Stimulated activated CD4-positive, alpha-beta T cell treated with anti-CD3 and anti-CD28 coated beads, TNF-alpha, amount 100 ng/mL, for 48 hours (primary cell): ENCODE measurements around the gene MGA.

Source experiments
- DNase-seq, 3 donors: peaks; one replicate each; pipeline ENCODE4 v3.0.0-alpha.2; 2020; ENCODE audit warnings: low read depth in 3 of 3

Gene MGA

DNA sequence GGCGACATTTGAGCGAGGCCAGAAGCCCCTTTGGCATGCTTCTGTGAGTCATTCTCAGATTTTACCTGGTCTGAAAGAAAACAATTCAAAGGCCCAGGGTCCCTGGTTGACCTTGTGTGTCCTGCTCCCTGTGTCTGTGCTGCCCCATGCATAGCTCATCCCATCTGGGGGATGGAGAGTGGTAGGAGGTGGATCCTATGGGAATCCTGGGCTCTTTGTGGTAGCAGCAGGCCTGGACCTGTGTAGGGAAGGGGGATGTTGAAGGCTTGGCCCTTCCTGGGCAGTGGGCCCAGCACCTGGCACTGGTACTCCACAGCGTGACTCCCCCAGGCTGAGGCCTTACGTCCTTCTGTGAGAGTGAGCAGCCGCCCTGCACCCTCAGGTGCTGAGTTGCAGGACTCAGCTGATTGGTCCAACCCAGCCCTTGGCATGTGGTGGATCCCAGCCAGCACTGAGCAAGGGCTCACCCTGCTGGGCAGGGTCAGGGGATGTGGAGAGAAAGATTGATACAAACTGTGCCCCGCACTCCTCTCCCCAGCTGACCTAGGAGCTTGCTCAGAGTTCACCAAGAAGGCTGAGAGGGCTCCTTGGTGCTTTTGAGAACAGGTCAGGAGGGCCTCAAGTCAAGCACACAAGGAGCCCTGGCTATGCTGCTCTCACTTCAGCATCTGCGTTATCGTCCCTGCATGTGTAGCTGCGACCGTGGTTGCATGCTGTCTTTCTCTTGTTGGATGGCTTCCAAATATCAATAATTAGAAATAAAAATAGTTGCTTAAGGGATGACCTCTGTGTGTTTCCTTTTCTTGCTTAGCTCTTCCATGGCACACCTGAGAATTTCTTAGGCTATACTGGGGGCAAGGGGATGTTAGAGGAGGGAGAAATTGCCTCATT lies 146.3 kb downstream of the MGA start:
- no peak for DNase-seq

DNA sequence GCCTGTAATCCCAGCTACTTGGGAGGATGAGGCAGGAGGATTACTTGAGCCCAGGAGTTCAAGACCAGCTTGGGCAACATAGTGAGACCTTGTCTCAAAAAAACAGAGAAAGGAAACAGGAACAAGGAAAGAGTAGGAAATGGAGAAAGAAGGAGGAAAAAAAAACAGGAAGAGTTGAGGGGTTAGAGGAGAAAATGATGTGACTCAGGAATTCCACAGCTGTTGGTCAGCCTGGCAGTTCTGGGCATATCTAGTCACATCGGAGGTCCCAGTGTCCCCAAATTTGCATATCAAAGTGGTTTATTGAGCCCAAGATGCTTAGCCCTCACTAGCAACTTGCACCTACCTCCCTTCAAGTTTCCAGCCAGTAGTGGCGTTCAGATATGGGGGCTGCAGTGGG lies 148.9 kb downstream of the MGA start:
- no peak for DNase-seq

DNA sequence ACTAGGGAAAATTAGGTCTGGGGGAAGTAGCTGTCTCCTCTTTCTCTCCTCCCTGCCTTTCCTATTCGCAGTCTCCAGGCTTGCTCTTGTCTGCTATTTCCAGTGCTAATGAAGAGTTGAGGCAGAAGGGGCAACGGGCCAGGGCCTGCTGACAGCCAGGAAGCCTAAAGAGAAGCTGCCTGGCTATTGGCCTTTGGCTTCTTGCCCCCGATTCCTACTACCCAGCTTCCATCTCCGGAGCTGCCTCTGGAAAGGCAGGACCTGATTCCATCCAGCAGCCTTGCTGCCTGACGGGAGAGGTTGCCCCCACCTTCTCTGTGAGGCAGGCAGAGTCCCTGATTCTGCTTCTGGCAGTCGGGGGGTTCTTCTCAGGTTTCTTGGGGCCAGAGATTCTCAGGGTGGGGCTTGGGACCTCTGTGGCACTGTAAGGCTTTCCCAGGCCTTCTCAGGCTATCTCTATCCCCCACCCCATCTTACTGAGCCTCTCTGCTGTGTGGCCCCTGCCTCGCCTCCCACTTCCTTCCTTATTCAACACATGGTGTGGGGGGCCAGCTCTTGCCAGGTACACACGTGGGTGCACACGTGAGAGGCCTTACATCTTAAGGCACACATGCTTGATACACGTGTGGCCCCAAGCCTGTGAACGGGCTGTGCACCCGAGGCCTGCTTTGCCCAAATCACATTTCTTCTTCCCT lies 149.5 kb downstream of the MGA start:
- no peak for DNase-seq

DNA sequence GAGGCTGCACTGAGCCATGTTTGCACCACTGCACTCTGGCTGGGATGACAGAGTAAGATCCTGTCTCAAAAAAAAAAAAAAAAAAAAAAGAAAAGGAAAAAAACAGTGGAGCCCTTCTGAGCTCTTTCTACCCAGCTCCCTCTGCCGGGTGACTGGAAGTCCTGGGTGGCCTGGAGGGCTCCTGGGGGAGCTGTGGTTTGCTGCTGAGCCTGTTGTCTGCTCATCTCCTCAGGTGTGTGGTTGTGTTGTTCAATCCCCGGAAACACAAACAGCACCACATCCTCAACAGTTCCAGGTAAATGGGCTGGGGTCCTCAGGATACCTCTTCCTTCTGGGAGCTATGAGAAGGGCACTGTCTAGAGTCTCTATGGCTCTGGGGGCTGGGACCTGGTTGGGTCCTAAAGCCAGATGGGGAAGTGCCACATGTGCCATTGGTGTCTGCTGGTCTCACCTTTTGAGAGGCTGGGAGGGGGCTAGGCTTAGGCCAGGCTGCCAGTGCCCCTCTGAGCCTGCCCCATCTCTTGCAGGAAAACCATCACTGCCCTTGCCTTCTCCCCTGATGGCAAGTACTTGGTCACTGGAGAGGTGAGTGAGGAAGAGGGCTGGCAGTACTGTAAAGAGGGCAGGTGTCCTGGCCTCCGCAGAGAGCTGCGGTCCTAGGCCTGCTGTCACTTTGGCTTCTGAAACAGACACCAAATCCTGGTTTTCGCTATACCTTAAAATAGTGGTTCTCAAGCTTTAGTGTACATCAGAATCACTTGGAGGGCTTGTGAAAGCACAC lies 150.6 kb downstream of the MGA start:
- DNase-seq, result no peak

DNA sequence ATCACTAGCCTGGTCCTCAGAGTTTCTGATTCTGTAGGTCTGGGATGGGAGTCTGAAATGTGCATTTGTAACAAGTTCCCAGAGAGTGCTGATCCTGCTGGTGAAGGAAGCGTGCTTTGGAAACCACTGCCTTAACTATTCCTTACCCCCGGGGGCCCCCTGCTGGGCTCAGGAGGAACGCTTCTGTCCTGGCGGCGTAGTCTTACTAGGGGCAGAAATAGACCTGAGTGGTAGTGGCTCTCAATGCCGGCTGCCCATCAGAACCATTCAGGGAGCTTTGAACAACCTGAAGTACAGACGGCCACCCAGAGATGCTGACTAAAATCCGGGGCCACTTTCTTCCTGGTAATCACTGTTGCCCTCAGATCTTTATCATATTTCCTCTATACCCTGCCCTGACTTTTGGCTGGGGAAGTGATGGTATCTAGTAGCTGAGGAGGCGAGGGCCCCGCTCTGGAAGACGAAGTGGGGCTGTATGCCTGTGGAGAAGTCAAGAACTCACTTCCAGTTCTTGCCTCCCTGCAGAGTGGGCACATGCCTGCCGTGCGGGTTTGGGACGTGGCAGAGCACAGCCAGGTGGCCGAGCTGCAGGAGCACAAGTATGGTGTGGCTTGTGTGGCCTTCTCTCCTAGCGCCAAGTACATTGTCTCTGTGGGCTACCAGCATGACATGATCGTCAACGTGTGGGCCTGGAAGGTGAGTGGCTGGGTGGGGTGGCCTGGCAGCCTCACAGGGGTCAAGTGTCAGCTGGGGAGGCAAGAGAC lies 151.4 kb downstream of the MGA start:
- DNase-seq, result peak; percentile 51 to 58 (median 55)

DNA sequence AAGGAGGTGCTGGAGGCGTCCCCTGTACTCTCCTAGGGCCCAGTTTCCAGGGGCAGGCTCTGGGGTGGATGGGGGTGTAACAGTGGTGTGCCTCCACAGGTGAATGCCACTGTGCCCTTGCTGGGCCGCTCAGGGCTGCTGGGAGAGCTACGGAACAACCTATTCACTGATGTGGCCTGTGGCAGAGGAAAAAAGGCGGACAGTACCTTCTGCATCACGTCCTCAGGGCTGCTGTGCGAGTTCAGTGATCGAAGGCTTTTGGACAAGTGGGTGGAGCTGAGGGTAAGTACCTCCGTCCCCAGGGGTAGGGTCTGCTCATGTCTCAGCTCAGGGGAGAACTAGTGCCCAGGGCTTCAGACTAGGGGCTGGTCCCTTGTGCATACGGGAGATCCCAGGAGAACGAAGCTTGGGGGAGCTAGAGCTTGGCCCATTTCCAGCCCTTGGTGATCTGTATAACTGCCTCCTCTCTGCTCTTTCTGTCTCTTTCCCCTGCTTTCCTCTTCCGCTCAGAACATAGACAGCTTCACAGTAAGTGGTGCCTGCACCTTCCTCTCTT lies 152.7 kb downstream of the MGA start:
- DNase-seq, result no peak

DNA sequence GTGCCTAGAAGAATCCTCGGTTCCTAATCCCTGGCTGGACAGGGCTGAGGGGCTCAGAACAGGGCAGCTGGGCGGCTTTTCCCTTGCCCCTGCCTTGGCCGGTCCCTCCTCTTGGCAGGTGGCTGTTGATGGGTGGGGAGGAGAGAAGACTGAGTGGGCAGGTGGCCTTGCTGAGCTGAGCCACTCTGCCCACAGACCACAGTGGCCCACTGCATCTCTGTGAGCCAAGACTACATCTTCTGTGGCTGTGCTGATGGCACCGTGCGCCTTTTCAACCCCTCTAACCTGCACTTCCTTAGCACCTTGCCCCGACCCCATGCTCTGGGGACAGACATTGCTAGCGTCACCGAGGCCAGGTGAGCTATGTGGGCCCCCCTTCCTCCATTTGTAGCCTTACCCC lies 153.2 kb downstream of the MGA start:
- no peak for DNase-seq

DNA sequence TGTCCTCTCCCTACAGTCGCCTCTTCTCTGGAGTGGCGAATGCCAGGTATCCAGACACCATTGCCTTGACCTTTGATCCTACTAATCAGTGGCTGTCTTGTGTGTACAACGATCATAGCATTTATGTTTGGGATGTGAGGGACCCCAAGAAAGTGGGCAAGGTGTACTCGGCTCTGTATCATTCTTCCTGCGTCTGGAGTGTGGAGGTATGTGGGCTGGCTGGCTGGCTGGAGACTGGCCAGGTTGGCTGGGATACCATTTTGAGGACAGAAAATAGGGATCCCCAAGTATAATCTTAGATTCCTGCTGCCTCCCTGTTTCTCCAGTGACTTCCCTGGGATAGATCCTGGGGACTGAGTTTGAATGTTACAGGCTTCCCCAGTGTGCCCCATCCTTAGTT lies 154.3 kb downstream of the MGA start:
- DNase-seq, result no peak

DNA sequence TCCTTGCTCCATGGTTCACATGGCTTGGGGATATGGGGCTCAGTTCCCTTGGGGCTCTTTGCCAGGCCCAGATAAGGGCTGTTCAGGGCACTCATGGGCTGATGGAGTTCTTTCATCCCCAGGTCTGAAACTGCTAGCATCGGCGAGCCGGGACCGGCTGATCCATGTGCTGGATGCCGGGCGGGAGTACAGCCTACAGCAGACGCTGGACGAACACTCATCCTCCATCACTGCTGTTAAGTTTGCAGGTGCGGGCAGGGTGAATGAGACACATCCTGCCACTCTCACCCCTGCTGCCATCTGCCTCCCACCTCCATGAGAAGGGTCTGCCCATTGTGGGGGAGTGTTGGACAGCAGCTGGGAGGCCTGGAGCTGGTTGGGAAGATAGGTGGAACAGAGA lies 156.6 kb downstream of the MGA start:
- no peak for DNase-seq

DNA sequence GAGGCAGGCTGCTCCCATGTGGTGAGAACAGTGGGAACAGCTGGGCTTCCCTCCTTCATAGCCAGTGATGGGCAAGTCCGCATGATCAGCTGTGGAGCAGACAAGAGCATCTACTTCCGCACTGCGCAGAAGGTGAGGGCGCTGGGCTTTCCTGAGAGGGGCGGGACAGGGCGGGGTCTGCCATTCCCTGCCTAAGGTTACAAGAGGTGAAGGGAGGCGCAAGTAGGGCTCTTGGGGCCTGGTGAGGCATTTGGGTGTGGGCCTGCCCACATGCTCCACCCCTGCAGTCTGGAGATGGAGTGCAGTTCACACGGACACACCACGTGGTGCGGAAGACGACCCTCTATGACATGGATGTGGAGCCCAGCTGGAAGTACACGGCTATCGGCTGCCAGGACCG lies 157.1 kb downstream of the MGA start:
- no peak for DNase-seq

DNA sequence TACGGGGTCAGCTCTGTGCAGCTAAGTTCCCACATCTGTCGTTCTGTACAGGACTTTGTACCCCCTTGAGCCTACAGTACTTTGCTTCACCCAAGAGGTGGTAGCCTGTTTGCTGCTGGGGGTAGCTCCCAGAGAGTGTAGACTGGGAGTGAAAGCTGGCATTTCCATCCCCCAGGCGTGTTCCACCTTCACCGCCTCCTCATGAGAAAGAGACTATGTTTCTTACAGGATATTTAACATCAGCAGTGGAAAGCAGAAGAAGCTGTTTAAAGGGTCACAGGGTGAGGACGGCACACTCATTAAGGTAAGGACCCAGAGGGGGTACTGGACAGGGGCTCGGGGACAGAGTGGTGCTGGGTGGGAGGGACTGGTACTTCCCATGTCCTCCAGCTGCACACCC lies 157.6 kb downstream of the MGA start:
- no peak for DNase-seq

DNA sequence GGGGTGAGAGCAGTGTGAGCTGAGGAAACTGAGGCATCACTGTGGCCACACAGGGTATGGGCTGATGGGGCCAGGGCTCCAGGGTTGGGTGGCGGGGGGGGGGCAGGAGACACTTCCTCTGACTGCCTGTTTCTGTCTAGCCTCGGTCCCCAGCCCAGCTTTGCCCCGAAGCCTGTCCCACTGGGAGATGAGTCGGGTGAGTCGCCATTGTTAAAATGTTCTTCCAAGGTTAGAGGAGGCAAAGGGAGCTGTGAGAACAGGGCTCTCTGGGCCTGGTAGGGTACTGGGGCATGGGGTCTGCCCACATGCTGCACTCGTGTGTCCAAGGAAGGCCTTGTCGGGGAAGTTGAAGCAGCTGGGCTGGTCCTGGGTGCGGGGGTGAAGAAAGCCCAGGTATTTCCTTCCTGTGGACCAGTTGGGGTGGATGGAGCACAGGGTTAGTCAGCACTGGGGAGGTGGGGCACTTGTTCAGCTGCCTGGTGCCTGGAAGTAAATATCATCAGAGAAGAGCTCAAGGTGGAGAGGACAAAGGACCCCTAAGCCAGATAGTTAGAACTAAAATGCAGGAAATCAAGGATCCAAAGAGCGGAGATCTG lies 159.3 kb downstream of the MGA start:
- no peak for DNase-seq

DNA sequence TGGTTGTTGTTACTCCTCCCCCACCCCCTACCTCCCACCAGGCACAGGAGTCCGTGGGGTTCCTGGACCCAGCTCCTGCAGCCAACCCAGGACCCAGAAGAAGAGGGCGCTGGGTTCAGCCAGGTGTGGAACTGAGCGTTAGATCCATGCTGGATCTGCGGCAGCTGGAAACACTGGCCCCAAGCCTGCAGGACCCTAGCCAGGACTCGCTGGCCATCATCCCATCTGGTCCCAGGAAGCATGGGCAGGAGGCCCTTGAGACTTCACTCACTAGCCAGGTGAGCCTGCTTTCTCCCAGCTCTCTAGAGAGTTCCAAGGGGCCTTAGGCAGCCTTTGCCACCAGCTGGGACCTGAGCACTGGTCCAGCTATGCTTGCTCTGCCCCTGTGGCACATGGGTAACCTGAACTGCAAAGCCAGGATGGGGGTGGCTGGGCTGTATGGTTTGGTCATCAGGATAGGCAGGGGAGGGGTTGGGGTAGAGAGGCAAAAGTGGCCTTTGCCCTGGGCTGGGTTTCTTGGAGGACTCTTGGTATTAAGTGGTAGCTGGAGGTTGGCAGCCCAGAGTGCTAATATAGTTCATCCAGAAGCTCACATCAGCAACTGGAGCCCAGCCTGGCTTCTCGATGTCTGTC lies 160.7 kb downstream of the MGA start:
- DNase-seq, result no peak

DNA sequence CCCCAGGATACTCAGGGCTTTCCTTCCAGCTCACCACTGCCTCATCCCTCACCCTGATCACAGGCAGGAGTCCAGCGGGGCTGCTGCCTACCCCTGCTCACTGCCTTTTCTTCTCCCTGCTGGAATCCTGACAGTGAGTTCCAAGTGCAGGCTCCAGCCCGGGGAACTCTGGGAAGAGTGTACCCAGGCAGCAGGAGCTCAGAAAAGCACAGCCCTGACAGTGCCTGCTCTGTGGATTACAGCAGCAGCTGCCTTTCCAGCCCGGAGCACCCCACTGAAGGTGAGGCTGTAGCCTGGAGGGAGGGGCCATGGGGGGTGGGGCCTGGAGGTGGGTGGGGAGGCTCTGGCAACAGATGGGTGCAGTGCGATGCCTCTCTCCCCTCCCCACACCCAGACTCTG lies 161.6 kb downstream of the MGA start:
- DNase-seq, result no peak

DNA sequence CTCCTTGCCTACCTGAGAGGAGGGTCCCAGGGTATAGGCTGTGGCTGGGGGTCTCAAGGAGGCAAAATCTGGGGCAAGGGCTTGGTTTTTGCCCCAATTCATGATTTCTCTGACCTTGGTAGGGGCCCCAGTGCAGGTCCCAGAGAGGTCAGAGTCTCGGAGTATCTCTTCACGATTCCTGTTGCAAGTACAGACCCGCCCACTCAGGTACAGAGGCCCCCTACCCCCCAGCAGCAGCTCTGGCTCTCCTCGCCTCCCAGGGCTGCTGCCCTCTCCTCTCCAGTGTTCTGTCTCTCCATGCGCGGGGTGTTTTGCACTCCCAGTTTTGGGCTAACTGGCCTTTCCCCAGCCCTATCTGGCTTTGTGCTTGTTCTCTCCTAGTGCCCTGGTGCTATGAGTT lies 162.3 kb downstream of the MGA start:
- DNase-seq, result no peak
